HCT116 (cell line): ENCODE results near the gene TEX261. TPM values are rescaled to one million over a fixed set of nuclear protein-coding genes. Genes with fewer than 3 reads are reported as not detected.
A peak's percentile ranks its signal among the peaks of the same experiment; 100 is the strongest.

Experiments
- ATAC-seq: fragments of 200-7000 bp; cut with Tn5 transposase; 2 replicates; pipeline ENCODE4 v1.9.1; 2020; ENCODE audit warnings: mild to moderate bottlenecking, moderate library complexity
- BruUV-seq: library from RNA; stranded (reverse); fragments of 400-500 nt; replicated peaks from 2 replicates; lab custom pipeline; 2021; lab: Mats Ljungman, UMichigan
- CTCF ChIA-PET: fragments of 300-600 bp; sonication (Branson Sonifier 250); formaldehyde crosslinking; loops from one replicate; lab custom pipeline; 2021; ENCODE audit warnings: antibody characterized with exemption; lab: Charles Lee
- POLR2A ChIA-PET: fragments of 300-600, 350-600 bp; sonication (Branson Sonifier 250); formaldehyde crosslinking; loops from one replicate; lab custom pipeline; 2021; ENCODE audit warnings: antibody characterized with exemption; lab: Charles Lee
- RAD21 ChIA-PET, 2 experiments: fragments of 300-600 bp; sonication (Branson Sonifier 250); formaldehyde crosslinking; loops; one replicate each; lab custom pipeline; 2023; ENCODE audit warnings: low total read pairs in 2 of 2; ENCODE audit not compliant: uncharacterized antibody in 2 of 2, unreplicated experiment in 2 of 2, low non-redundant PET in 1 of 2; lab: Charles Lee
- DNase-seq: peaks from one replicate; pipeline ENCODE4 v3.0.0-alpha.2; 2010; ENCODE audit warnings: low read depth, low spot score
- H2AFZ ChIP-seq: fragments of 200-600 bp; shearing (Covaris generic), sonication (generic); 2 replicates; pipeline ENCODE4 v1.6.1; 2017; ENCODE audit warnings: low read depth, mixed run types, mixed read lengths, antibody characterized with exemption, low read length; ENCODE audit not compliant: poor library complexity, severe bottlenecking
- H3K27ac ChIP-seq: 2 replicates; pipeline ENCODE4 v1.5.1; 2012; ENCODE audit warnings: low read depth, low read length
- H3K27me3 ChIP-seq: fragments of 200-600 bp; sonication (generic); 2 replicates; pipeline ENCODE4 v1.6.1; 2016; ENCODE audit warnings: mixed run types, low read length, mixed read lengths; ENCODE audit not compliant: insufficient read depth
- H3K36me3 ChIP-seq, 2 experiments: fragments of 200-500 bp in 1 of 2; fragments of 200-600 bp in 1 of 2; sonication (Bioruptor generic) in 1 of 2; sonication (generic) in 1 of 2; 2 replicates each; pipeline versions ENCODE4 v1.5.1 to v1.6.1; 2014 to 2016; ENCODE audit warnings: low read length in 2 of 2, inconsistent platforms in 1 of 2, mixed read lengths in 1 of 2, mixed run types in 1 of 2; ENCODE audit not compliant: insufficient read depth in 2 of 2, control insufficient read depth in 1 of 2
- H3K4me1 ChIP-seq, 2 experiments: fragments of 200-600 bp in 1 of 2; sonication (generic) in 1 of 2; 2 replicates each; pipeline versions ENCODE4 v1.5.1 to v1.6.1; 2012 to 2017; ENCODE audit warnings: low read length in 2 of 2, inconsistent platforms in 1 of 2, mild to moderate bottlenecking in 1 of 2, mixed read lengths in 1 of 2, mixed run types in 1 of 2, moderate library complexity in 1 of 2; ENCODE audit not compliant: insufficient read depth in 2 of 2, control insufficient read depth in 1 of 2
- H3K4me2 ChIP-seq: fragments of 200-600 bp; sonication (generic); 2 replicates; pipeline ENCODE4 v1.6.1; 2017; ENCODE audit warnings: mixed run types, low read length, mixed read lengths
- H3K4me3 ChIP-seq, 2 experiments: fragments of 200-600 bp in 1 of 2; sonication (generic) in 1 of 2; replicated peaks in 1 of 2; 2 replicates each; pipeline ENCODE4 v1.5.1; 2011 to 2016; ENCODE audit warnings: low read length in 2 of 2, control low read depth in 1 of 2, low read depth in 1 of 2, mild to moderate bottlenecking in 1 of 2, mixed read lengths in 1 of 2, mixed run types in 1 of 2
- H3K79me2 ChIP-seq: fragments of 200-600 bp; sonication (generic); 2 replicates; pipeline ENCODE4 v1.6.1; 2017; ENCODE audit warnings: mild to moderate bottlenecking, mixed run types, low read length, moderate library complexity, mixed read lengths; ENCODE audit not compliant: insufficient read depth
- H3K9ac ChIP-seq: fragments of 200-600 bp; sonication (generic); 2 replicates; pipeline ENCODE4 v1.6.1; 2016; ENCODE audit warnings: low read length, mixed read lengths
- H3K9me2 ChIP-seq: fragments of 200-600 bp; sonication (generic), shearing (Covaris generic); 2 replicates; pipeline ENCODE4 v1.6.1; 2017; ENCODE audit warnings: mixed run types, mild to moderate bottlenecking, moderate library complexity; ENCODE audit not compliant: insufficient read depth
- H3K9me3 ChIP-seq, 2 experiments: fragments of 200-500 bp in 1 of 2; fragments of 200-600 bp in 1 of 2; sonication (Bioruptor generic) in 1 of 2; sonication (generic) in 1 of 2; 2 replicates each; pipeline ENCODE4 v1.6.1; 2014 to 2017; ENCODE audit warnings: low read length in 2 of 2, mixed read lengths in 2 of 2, inconsistent platforms in 1 of 2, low read depth in 1 of 2, mild to moderate bottlenecking in 1 of 2, mixed run types in 1 of 2, moderate library complexity in 1 of 2; ENCODE audit not compliant: control insufficient read depth in 1 of 2, insufficient read depth in 1 of 2
- H4K20me1 ChIP-seq: fragments of 200-600 bp; sonication (generic), shearing (Covaris generic); 2 replicates; pipeline ENCODE4 v1.6.1; 2017; ENCODE audit warnings: mixed run types, mild to moderate bottlenecking, moderate library complexity; ENCODE audit not compliant: insufficient read depth
- ATF3 ChIP-seq: IDR thresholded peaks from 2 replicates; pipeline ENCODE4 v1.6.1; 2012
- CBX3 ChIP-seq: IDR thresholded peaks from 2 replicates; pipeline ENCODE4 v1.6.1; 2012; ENCODE audit warnings: low read depth
- CTCF ChIP-seq, 3 experiments: fragments of 200-600 bp in 1 of 3; sonication (generic) in 1 of 3; IDR thresholded peaks in 2 of 3; conservative IDR thresholded peaks in 1 of 3; 2 replicates each; pipeline ENCODE4 v1.5.1; 2012 to 2017; ENCODE audit warnings: low read depth in 2 of 3, low read length in 2 of 3, antibody characterized with exemption in 1 of 3, borderline replicate concordance in 1 of 3, control low read depth in 1 of 3, mild to moderate bottlenecking in 1 of 3, mixed read lengths in 1 of 3, mixed run types in 1 of 3, moderate library complexity in 1 of 3; ENCODE audit not compliant: insufficient read depth in 1 of 3
- ELF1 ChIP-seq: IDR thresholded peaks from 2 replicates; pipeline ENCODE4 v1.6.1; 2012; ENCODE audit warnings: low read depth, borderline replicate concordance
- JUND ChIP-seq: IDR thresholded peaks from 2 replicates; pipeline ENCODE4 v1.6.1; 2012
- POLR2AphosphoS5 ChIP-seq: IDR thresholded peaks from 2 replicates; pipeline ENCODE4 v1.6.1; 2011; ENCODE audit warnings: mild to moderate bottlenecking, low read depth, low read length, moderate library complexity
- REST ChIP-seq: IDR thresholded peaks from 2 replicates; pipeline ENCODE4 v1.6.1; 2012; ENCODE audit warnings: low read depth
- SRF ChIP-seq: IDR thresholded peaks from 2 replicates; pipeline ENCODE4 v1.6.1; 2012; ENCODE audit warnings: low read depth
- ZBTB33 ChIP-seq: IDR thresholded peaks from 2 replicates; pipeline ENCODE4 v1.6.1; 2011; ENCODE audit warnings: mild to moderate bottlenecking, low read length, moderate library complexity; ENCODE audit not compliant: insufficient replicate concordance; ENCODE audit errors: extremely low read depth
- ZFX ChIP-seq: fragments of 450-650 bp; IDR thresholded peaks from 2 replicates; pipeline ENCODE4 v1.6.1; 2017
- ZNF274 ChIP-seq: fragments of 200-500 bp; sonication (Bioruptor generic); IDR thresholded peaks from 2 replicates; pipeline ENCODE4 v1.6.1; 2014; ENCODE audit warnings: mild to moderate bottlenecking, low read depth, low read length, inconsistent platforms
- intact Hi-C: fragments of 100-400 bp; cut with micrococcal nuclease; formaldehyde crosslinking; loops from 2 replicates; pipeline ENCODE4 v1.10.0; 2022
- total RNA-seq: library from RNA; stranded (reverse); gene quantifications from one replicate; pipeline ENCODE4 v1.2.1, GENCODE V29; 2021; ENCODE audit not compliant: unreplicated experiment

TEX261 gene
- total RNA-seq, 1 experiment from 2014 or later: 37.9 TPM

GRCh38 chr2:70967189-70967588, 27.5 kb downstream of the TEX261 start:
- BruUV-seq: no TSS peak
- ATAC-seq (no peak), DNase-seq (no peak)
- Histone ChIP-seq H3K9me2 (no peaks in the 10 kb centered on the region), H3K4me1 (peaks cover 4 to 12% of the 10 kb centered on the region in 2 experiments; a peak in 3 of 4 replicates), H3K9ac (no peak overlapping the region), H3K4me3 (no peak overlapping the region), H3K27me3 (no peaks in the 10 kb centered on the region), H3K27ac (no peak overlapping the region), H3K79me2 (no peaks in the 10 kb centered on the region), H3K36me3 (no peaks in the 10 kb centered on the region), H3K9me3 (no peaks in the 10 kb centered on the region), H4K20me1 (no peaks in the 10 kb centered on the region), H3K4me2 (no peak overlapping the region), H2AFZ (no peak overlapping the region)
- TF ChIP-seq CBX3 (no peak), REST (no peak), ZFX (no peak), SRF (no peak)
- CTCF ChIA-PET: interaction anchor here (1.3 to 4.0 kb wide), 4 partner anchors 13 to 47 kb away, joined by 3 to 26 read pairs (median 3); no protein-coding TSS in a partner anchor
- intact Hi-C loops: no loop called here
- POLR2A ChIA-PET: no interaction called here
- RAD21 ChIA-PET: no interaction called here

GRCh38 chr2:70966681-70967080, 28.0 kb downstream of the TEX261 start:
- CTCF ChIA-PET: interaction anchor here (0.9 to 4.0 kb wide), 5 partner anchors 11 to 46 kb away, joined by 3 to 26 read pairs (median 3); no protein-coding TSS in a partner anchor
- no peak overlapping the region for H3K27ac ChIP-seq
- no peaks in the 10 kb centered on the region for H3K9me3 ChIP-seq
- RAD21 ChIA-PET: no interaction called here
- no peak overlapping the region for H3K9ac ChIP-seq
- POLR2A ChIA-PET: no interaction called here
- H3K4me1 ChIP-seq: peaks cover 4 to 12% of the 10 kb centered on the region in 2 experiments; a peak in 3 of 4 replicates
- intact Hi-C loops: no loop called here
- H3K27me3 ChIP-seq: no peaks in the 10 kb centered on the region
- no peaks in the 10 kb centered on the region for H3K9me2 ChIP-seq
- no peaks in the 10 kb centered on the region for H3K79me2 ChIP-seq
- H4K20me1 ChIP-seq: no peaks in the 10 kb centered on the region
- no peaks in the 10 kb centered on the region for H3K36me3 ChIP-seq
- DNase-seq (no peak), ATAC-seq (no peak)
- no peak overlapping the region for H3K4me2 ChIP-seq
- H3K4me3 ChIP-seq: no peak overlapping the region
- no peak overlapping the region for H2AFZ ChIP-seq
- no TSS peak for BruUV-seq
- TF ChIP-seq JUND (no peak), POLR2AphosphoS5 (no peak), ELF1 (no peak), ZNF274 (no peak), CTCF (IDR thresholded peaks at IDR 0.05 in 2 of 3, conservative IDR thresholded peaks at IDR 0.05 in 1 of 3; ENCODE audit: borderline replicate concordance in 1 of 3, insufficient read depth in 1 of 3, low read depth in 2 of 3, low read length in 2 of 3) (0 out of 6 replicates have a peak, but pooled peaks of 1 of the 3 experiments have one; percentile 9), ATF3 (no peak), ZBTB33 (no peak)
- TF ChIP-seq, all 23 proteins: peak for 1
